Measurements from ENCODE around the gene POGLUT3. TPM values are rescaled to one million over a fixed set of nuclear protein-coding genes. Genes with fewer than 3 reads are reported as not detected.

Gene POGLUT3
- total RNA-seq, 1 donor from 2014 or later: 27.3 TPM

GRCh38 chr11:108486828-108487227, 11.4 kb downstream of the POGLUT3 start:
- Histone ChIP-seq H3K4me3 (no peak overlapping the region), H3K79me2 (ENCODE audit: low read depth) (no peaks in the 10 kb centered on the region), H3K27ac (no peak overlapping the region), H3K36me3 (no peaks in the 10 kb centered on the region), H2AFZ (replicated peaks) (no peak overlapping the region), H3K9ac (no peak overlapping the region), H3K4me1 (no peaks in the 10 kb centered on the region), H3K4me2 (no peak overlapping the region), H3F3A (ENCODE audit: low read depth) (no peaks in the 10 kb centered on the region), H4K20me1 (ENCODE audit: low read depth) (no peaks in the 10 kb centered on the region), H3K9me3 (ENCODE audit: low read depth) (no peaks in the 10 kb centered on the region), H3K27me3 (no peaks in the 10 kb centered on the region)
- H3K27ac Mint-ChIP-seq: no peak overlapping the region
- H3K36me3 Mint-ChIP-seq: peaks cover 28% of the 10 kb centered on the region
- no peak overlapping the region for H3K4me3 Mint-ChIP-seq
- no peaks in the 10 kb centered on the region for H3K9me3 Mint-ChIP-seq
- H3K4me1 Mint-ChIP-seq: no peaks in the 10 kb centered on the region
- TF ChIP-seq CTCF (IDR thresholded peaks at IDR 0.05) (no peak), EZH2phosphoT487 (IDR thresholded peaks at IDR 0.05) (no peak), EZH2 (IDR thresholded peaks at IDR 0.05) (no peak)
- no peak for DNase-seq (ENCODE audit: low spot score)
- no peaks in the 10 kb centered on the region for H3K27me3 Mint-ChIP-seq (ENCODE audit: insufficient read depth, low read depth)

GRCh38 chr11:108486331-108486730, 11.9 kb downstream of the POGLUT3 start:
- Histone ChIP-seq H3K9me3 (ENCODE audit: low read depth) (no peaks in the 10 kb centered on the region), H3K79me2 (ENCODE audit: low read depth) (no peaks in the 10 kb centered on the region), H3K36me3 (no peaks in the 10 kb centered on the region), H3K4me2 (no peak overlapping the region), H3F3A (ENCODE audit: low read depth) (no peaks in the 10 kb centered on the region), H2AFZ (replicated peaks) (no peak overlapping the region), H3K27ac (no peak overlapping the region), H4K20me1 (ENCODE audit: low read depth) (no peaks in the 10 kb centered on the region), H3K4me3 (no peak overlapping the region), H3K9ac (no peak overlapping the region), H3K4me1 (no peaks in the 10 kb centered on the region), H3K27me3 (no peaks in the 10 kb centered on the region)
- Mint-ChIP-seq H3K27ac (no peak overlapping the region), H3K4me1 (no peaks in the 10 kb centered on the region), H3K4me3 (no peak overlapping the region), H3K36me3 (peaks cover 30% of the 10 kb centered on the region), H3K9me3 (no peaks in the 10 kb centered on the region), H3K27me3 (ENCODE audit: insufficient read depth, low read depth) (no peaks in the 10 kb centered on the region)
- no peak for TF ChIP-seq EZH2phosphoT487 (IDR thresholded peaks at IDR 0.05)
- TF ChIP-seq CTCF (IDR thresholded peaks at IDR 0.05): no peak
- no peak for DNase-seq (ENCODE audit: low spot score)

GRCh38 chr11:108483163-108483562, 15.0 kb downstream of the POGLUT3 start:
- H3K4me3 ChIP-seq: no peak overlapping the region
- DNase-seq (ENCODE audit: low spot score): no peak
- no peaks in the 10 kb centered on the region for H3K36me3 ChIP-seq
- H3K9ac ChIP-seq: no peak overlapping the region
- Mint-ChIP-seq H3K4me3 (no peak overlapping the region), H3K9me3 (no peaks in the 10 kb centered on the region), H3K4me1 (no peaks in the 10 kb centered on the region), H3K36me3 (peaks cover 32% of the 10 kb centered on the region), H3K27ac (no peak overlapping the region), H3K27me3 (ENCODE audit: insufficient read depth, low read depth) (no peaks in the 10 kb centered on the region)
- H3K4me1 ChIP-seq: no peaks in the 10 kb centered on the region
- no peak overlapping the region for H3K27ac ChIP-seq
- no peaks in the 10 kb centered on the region for H4K20me1 ChIP-seq (ENCODE audit: low read depth)
- no peak overlapping the region for H2AFZ ChIP-seq (replicated peaks)
- H3K4me2 ChIP-seq: no peak overlapping the region
- H3K27me3 ChIP-seq: no peaks in the 10 kb centered on the region
- no peaks in the 10 kb centered on the region for H3K79me2 ChIP-seq (ENCODE audit: low read depth)
- no peaks in the 10 kb centered on the region for H3F3A ChIP-seq (ENCODE audit: low read depth)
- no peaks in the 10 kb centered on the region for H3K9me3 ChIP-seq (ENCODE audit: low read depth)
- TF ChIP-seq EZH2phosphoT487 (IDR thresholded peaks at IDR 0.05) (no peak), CTCF (IDR thresholded peaks at IDR 0.05) (no peak), EZH2 (IDR thresholded peaks at IDR 0.05) (no peak)

All from neural progenitor cell (in vitro differentiated cells).